ENCODE measurements around the gene SLC9A4.

The SLC9A4 gene

DNA sequence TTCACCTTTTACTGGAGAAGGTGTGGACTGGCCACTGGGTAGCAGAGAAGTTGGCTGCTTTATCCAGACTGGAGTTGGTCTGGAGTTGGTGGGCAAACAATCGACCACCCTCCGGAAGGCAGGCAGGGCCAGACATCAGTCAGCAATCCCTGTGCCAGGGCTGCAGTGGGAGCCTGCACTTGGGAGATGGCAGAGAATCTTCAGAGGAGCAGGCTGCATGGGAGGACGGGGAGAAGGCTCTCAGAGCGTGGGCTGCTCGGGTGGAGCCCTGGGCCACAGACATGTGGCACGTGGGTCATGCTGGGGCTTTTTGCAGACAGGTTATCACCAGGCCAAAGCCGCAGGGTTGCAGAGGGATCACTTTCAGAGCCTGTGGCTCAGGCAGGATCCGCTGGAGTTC is 29.6 kb downstream of the SLC9A4 start:
- no peak for DNase-seq

DNA sequence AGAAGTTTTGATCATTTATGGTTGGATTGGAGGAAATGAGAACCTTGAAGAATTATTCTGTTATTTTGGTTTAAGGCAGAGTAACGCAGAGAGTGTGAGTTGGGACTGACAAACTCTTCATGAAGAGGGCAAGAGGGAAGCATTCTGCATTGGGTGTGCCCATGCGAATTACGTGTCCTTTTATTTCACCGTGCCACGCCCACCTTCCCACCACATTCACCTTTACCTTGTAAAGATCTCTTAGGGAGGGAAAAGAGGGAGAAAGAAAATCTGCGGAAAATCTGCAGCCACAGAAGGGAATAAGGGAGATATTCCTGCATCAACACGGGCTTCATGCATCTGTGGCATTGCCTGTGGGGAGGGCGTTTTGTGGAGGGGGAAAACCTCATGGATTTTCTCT is 31.8 kb downstream of the SLC9A4 start:
- DNase-seq, result no peak

DNA sequence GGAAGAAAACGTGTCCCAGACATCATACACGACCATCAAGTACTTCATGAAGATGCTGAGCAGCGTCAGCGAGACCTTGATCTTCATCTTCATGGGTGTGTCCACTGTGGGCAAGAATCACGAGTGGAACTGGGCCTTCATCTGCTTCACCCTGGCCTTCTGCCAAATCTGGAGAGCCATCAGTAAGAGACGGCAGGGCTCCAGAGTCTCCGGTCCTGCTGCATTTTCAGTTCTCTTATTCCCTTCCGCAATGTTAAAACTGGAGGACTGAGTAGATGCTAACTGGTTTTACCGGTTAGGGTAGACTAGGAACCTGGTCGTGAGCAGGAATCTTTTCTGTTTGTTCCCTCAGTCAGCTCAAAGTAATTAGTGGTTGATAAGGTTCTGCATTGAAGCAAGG is 32.3 kb downstream of the SLC9A4 start:
- no peak for DNase-seq

DNA sequence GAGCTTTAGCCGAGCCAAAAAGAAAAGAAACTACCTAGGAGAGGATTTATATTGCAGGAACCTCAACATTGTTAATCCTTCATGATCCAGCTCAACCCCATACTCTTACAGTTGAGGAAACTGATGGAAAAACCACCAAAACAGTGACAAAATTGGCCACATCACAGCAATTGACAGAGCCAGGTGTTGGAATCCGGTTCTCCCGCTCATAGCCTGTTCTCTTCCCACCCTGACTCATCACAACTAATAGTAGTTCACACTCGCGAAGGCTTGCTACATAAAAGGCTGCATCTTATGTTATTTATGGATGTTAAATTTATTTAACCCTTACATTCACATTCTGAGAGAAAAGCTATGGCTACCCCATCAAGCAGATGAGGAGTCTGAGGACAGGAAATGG is 33.7 kb downstream of the SLC9A4 start:
- no peak for DNase-seq

DNA sequence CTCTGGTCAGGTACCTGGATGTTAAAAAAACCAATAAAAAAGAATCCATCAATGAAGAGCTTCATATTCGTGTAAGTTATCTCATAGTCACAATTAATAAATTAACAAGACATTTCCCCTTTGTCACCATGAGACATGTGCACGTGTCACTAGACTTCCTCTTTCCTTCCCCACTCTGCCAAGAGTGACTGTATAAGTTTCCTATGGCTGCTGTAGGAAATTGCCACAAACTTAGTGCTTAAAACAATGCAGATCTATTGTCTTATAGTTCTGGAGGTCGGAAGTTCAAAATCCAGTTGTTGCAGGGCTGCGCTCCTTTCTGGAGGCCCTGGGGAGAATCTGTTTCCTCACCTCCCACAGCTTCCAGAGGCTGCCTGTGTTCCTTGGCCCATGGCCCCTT is 35.8 kb downstream of the SLC9A4 start:
- no peak for DNase-seq

DNA sequence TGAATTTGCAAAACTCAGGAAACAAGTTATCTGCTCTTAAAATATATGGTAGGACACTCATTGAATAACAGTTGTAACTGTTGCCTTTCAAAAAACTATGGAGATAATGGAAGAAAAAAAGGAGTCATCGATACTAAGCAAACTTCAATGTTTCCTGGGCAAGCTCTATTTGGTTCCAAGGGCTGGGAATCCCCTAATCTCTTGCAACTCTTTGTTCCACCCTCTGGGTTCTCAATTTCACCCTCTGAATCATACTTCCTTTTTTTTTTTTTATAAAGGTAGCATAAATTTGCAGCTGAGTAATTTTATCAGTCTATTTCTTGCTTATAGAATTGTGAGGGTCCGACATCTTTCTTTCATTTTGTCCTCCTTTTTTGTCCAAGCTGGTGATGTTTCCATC is 36.7 kb downstream of the SLC9A4 start:
- DNase-seq, result no peak

DNA sequence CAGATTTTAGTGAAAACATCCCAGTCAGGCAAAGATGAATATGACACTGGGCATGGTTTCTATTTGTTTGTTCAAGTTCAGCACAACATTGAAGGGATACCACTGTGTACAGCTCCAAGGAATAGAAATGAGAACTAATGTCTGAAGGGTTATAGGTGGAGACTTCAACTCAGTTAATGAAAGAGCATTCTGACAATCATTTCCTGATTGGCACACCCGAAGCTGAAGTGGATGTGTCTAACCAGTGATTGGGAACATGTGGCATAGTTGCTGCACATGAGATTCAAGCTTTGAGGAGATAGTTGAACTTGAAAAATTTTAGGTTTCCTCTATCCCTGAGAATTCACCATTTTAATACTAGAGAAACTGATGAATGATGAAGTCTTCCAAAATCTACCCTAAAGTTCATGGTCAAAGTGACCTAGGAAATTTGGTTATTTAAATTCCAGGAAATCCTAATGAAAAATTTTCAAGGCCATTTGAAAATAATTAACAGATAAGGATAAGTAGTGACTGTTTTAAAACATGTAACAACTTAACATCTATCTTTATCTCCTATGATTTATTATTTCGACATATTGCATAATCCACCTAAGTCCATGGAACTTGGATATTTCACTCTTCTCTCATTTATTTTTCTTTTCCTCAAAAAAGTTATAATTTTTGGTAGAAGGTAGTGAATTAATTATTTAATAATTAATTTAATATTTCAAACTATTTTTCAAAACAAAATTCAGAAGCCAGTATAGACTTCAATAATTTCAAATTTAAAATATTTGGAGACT is 38.0 kb downstream of the SLC9A4 start:
- no peak for DNase-seq

DNA sequence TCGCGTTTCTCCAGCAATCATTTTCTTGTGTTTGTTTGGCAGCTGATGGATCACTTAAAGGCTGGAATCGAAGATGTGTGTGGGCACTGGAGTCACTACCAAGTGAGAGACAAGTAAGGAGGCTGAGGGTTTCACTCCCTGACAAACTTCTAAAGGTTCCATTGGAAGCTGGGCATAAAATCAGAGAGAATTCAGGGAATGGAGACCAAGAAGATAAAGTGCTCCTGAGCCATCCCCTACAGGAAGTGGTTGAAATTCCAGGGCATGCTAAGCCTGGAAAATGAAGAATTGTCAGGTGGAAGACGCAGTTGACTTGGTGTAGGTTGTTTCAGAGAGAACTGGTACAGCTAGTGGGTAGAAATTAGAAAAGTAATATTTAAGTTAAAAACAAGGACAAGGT is 39.1 kb downstream of the SLC9A4 start:
- DNase-seq, result no peak

DNA sequence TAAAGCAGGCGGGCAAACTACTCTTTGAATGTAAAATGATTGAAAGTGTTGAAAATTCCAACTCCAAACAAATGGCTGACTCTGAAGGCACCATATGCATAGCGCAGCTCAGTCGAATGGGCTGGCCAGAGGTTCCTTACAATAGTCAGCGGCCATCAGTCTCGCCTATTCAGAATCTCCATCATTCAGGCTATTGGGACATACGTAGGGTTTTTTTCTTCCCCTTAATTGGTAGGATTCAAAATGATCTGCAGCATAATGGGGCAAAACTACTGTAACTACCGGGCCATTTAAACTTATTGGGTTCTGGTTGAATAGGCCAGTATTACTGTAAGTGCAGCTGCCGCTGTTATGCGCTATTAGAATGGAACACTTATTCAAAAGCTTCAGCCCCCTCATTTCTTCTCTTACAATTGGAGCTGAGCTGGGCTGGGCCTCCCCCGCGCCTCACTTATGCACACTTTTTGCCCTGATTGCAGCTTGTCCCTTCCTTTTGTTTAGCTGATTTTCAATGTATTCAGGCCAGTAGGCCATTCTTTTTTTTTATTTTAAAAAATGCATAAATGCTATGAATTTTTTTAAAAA is 40.4 kb downstream of the SLC9A4 start:
- no peak for DNase-seq

DNA sequence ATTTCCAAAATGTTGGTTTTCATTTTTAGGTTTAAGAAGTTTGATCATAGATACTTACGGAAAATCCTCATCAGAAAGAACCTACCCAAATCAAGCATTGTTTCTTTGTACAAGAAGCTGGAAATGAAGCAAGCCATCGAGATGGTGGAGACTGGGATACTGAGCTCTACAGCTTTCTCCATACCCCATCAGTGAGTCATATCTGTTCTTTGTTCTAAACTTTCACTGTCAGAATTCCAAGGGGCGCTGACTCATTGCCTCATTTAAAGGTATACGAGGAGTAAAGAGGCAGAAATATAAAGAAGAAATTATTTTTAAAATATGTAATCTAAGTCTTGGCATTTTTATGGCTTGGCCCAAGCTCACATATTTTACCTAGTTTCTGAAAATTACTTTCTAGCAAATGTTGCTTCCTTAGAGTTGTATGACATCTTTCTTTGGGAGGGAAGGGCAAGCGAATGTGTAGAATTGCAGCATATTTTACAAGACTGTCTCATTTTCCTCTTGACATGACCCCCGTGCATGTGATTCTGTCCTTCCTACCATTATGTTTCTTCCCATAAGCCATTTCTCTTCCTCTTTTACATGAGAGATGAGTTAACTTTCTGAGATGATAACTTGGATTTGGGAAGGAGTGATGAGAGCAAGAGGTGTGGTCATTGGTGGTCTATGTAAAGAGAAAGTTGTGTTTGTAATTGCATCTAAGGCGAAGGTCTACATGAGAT is 41.2 kb downstream of the SLC9A4 start:
- DNase-seq, result no peak

DNA sequence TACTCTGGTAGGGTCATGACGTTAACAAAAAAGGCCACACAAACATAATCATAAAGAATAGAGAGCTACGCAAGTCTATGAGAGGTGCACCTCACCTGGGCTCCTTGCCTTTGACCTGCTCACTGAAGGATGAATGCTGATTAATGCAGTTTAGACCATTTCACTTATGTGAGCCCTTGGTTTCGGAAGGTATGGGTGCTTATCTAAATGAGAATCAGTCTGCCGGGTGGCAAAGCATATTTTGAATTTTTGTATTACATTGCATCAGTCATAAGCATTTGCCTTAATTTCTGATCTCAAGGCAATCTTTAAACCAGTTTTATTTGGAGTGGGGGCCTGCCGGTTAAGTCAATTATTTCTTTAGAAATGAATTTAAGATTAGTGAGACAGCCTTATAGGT is 42.8 kb downstream of the SLC9A4 start:
- DNase-seq, result no peak

DNA sequence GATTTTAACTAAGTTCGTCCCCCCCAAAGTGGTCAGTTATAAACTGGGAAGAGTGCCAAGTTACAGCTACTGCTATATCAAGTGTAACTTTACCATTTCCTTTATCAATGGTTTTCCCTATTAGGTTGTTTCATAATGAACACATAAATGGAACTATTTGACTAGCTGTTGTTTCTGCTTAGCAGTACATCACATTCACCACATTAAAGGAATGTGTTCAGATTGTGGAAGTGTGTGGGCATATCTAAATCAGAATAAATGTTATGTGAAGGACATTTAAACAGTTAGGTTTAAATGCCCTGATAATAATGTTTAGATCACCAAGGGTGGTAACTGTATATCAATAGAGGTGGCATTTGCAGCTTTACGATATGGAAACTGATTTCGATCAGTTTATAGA is 45.1 kb downstream of the SLC9A4 start:
- DNase-seq, result no peak

DNA sequence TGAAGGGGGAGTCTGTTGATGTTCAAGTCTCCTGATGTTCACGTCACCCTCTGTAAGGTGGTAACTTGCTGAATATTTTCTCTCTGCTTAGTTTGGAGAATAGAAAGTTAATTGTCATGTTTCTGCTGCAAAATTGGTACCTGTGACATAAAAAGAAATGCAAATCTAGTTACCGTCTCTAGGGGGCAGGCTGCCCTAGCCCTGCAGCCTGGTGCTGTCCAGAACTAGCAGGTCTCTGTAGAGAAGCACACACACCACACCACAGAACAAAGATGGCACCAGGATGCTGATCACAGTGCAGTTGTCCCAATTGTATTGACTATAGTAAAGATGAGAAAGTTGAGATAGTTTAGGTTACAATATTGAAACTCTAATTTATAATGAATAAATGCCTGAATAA is 47.0 kb downstream of the SLC9A4 start:
- peak; percentile 3 to 14 for DNase-seq

DNA sequence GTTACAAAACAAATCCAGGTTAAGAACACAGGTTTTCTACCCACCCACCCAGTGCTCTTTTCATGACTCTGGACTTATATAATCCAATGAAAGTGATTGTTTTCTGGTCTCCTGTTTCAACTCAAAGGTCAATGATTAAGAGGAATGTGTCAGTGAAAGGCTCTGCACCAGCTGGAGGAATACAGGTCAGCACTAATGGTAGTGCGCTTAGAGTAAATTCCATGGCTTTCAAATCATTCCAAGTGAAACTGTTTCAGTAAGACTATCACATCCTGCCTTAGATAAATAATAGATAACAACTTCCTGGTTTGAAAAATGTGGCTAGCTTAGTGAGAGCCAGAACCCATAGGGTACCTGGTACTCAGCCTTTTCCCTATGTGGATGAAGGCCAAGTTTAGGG is 47.8 kb downstream of the SLC9A4 start:
- no peak for DNase-seq

DNA sequence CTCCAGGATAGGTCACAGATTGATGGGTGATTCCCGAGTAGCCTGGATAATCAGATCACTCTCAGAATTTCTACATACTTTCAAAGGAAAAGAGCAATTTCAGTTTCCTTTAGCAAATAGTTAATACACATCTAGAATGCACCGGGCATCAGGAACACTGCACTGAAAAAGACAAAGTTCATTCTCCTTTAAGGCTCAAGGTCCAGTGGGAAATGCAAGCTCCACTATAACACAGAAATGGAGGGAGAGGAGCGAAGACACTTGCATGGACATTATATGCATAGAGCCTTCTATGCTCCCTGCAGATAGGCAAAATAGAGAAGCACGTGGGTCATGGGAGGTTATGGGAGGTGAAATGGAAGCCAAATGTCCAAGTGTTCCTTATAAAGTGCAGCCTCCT is 49.1 kb downstream of the SLC9A4 start:
- no peak for DNase-seq

DNA sequence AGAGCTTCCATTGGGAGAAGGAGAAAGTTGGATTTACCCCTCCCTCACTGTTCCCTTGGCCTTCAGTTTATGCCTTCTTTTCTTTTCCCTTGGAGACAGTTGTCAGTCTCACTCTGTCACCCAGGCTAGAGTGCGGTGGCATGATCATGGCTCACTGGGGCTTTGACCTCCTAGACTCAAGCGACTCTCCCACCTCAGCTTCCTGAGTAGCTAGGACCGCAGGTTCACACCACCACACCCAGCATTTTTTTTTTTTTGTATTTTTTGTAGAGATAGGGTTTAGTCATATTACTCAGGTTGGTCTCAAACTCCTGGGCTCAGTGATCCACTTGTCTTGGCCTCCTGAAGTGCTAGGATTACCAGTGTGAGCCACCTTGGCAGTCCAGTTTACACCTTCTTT is 49.9 kb downstream of the SLC9A4 start:
- DNase-seq, result no peak

DNA sequence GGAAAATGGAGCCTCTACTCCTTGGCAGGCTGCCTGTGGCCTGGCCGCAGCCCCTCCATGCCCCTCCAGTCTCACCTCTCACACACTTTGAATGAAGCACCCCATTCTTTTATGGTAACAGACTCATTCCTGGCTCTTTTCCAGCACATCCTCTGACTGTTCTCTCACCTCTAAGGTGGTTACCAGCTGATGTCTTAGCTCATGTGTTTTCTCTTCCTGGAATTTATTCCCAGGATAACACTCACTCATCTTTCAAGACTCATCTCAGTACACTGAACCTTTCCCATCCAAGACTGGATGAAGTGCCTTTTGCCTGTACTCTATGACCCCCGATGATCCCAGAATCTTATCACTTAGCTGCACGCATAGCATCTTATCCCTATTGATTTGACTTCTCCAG is 50.6 kb downstream of the SLC9A4 start:
- no peak for DNase-seq

DNA sequence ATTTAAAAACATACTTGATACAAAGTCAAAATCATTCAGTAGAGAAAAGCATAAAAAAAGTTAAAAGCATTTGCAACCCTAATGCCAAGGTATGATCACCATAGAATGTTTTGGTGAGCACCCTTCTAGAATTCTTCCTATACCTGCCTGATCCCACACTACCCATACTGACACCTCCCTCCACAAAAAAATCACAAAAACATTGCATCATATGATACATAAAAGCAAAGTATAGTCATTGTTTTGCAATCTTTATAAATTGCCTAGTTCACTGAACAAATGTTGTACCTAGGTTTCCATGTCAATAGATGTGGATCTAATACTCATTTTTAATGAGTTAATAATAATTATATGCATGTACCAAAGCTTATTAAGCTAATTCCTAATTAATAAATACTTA is 54.1 kb downstream of the SLC9A4 start:
- no peak for DNase-seq

DNA sequence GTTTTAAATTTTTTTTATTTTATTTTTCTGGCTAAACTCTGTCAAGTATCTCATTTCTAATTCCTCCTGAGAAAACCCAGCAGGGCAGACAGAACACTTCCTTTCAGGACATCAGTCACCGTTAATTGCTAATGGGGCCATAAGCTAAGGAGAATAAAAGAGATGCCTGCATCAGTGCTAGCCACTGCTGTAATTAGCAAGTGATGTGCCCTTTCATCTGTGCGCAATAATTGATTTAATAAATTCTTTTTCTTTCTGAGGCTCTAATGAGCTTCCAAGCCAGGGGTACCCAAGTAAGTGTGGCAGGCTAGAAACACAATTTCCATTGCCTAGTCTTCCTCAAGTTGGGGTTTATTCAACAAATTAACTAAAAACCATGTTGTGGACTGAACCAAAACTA is 65.5 kb downstream of the SLC9A4 start:
- DNase-seq, result no peak

DNA sequence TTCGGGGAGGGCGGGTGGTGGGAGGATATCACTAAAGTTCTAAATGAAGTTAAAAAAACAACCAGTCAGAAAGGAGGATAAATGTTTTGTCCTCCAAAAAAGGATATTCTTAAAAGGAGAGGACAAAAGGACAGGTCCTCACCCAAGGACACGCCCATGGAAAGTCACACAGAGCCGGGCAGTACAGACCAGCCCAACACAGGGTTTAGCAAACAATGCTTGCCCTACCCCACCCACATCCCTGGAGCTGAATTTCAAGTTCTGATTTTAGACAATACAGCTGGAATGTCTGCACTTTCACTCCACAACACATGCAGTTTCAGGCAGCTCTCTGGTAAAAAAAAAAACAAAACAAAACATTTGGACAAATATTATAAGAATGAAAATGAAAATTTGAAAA is 67.9 kb downstream of the SLC9A4 start:
- no peak for DNase-seq

DNA sequence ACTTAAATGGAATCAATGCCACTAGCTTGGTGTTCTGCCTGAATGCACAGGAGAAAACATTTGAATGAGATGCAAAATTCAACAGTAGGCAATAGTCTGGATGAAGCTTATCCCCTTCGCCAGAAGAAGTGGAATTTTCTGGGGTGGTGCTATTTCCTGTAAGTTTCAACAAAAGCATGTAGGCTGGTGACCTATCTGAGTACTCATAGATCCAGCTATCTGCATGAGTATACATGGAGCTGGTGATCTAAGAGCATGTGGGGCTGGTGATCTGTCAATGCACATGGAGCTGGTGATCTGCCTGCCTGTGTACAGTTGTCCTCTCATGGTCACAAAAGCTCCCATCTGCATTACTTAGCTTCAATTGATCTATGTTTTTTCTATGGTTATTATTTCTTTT is 71.2 kb downstream of the SLC9A4 start:
- no peak for DNase-seq

DNA sequence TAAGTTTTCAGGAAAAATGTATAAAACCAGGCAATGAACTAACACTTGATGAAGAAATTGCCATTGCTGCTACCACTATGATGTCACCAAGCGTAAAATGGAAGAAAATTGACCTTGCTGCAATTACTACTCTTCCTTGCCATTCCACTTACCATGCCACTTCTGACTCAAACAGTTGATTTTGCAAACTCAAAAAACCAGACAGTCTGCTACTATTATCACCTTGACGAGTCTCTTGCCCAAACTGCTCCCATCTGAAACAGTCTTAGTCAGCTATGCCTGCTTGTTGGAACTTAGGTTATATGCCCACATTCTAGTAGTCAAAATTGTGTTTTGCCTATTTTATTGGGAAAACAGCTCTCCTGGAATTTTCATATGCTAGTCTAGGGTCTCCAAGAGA is 74.4 kb downstream of the SLC9A4 start:
- no peak for DNase-seq

DNA sequence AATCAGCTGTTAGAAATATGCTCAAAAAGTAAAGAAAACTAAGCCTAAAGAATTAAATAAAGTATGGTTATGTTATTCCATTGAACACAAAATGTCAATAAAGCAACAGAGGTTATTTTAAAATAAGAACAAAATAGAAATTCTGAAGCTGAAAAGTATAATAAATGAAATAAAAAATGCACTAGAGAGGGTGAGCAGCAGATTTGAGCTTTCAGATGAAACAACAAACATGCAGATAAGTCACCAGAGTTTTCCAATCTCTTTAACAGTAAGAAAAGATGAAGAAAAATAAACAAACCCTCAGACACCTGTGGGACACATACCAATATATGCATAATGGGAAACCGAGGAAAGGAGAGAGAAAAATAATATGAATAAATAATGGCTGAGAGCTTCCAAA is 76.0 kb downstream of the SLC9A4 start:
- DNase-seq, result no peak

DNA sequence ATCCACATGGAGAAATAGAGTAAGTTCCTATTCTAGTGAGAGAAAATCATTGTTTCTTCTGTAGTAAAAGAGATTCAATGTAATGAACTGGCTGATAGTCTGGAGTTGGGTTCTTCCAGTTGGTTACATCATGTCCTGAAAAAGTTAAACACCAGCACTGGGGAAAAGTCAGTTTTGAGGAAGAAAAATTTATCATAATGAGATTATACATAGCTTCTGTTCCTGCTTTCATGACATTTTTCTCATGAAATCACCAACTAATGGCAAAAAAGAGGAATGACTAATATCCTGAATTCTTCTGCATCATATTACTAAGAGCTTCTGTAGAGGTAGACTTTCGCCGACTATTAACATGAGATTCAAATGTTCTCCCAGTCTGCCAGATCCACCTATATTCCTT is 77.1 kb downstream of the SLC9A4 start:
- DNase-seq, result no peak
